Measurements from ENCODE around the gene HADHB.

DNA sequence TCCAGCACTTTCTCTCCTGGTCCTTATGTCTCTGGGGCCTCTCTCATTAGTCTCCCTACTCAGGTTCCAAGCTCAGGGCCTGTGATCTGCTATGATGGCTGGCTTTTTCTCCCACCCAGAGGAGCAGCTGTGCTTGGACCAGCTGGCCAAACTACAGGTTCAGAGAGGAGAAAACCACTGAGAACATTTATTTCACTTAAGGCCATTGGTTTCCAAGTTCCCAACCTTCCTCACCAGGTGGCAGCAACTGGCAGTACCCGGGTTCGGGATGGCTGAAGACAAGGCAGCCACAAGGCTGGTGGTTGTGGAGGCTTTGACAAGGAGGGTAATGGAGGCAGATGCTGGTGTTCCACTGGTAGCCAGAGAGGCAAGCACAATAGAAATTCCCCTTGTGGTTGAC is 71.3 kb downstream of the HADHB start:
- TF ChIP-seq TAF1 (CRISPR knock-in tag; IDR thresholded peaks at IDR 0.05) (no peak), ZNF780A (CRISPR knock-in tag; IDR thresholded peaks at IDR 0.05) (no peak)
- TF ChIP-seq, protein P1, sequence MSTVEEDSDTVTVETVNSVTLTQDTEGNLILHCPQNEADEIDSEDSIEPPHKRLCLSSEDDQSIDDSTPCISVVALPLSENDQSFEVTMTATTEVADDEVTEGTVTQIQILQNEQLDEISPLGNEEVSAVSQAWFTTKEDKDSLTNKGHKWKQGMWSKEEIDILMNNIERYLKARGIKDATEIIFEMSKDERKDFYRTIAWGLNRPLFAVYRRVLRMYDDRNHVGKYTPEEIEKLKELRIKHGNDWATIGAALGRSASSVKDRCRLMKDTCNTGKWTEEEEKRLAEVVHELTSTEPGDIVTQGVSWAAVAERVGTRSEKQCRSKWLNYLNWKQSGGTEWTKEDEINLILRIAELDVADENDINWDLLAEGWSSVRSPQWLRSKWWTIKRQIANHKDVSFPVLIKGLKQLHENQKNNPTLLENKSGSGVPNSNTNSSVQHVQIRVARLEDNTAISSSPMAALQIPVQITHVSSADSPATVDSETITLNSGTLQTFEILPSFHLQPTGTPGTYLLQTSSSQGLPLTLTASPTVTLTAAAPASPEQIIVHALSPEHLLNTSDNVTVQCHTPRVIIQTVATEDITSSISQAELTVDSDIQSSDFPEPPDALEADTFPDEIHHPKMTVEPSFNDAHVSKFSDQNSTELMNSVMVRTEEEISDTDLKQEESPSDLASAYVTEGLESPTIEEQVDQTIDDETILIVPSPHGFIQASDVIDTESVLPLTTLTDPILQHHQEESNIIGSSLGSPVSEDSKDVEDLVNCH (CRISPR knock-in tag; IDR thresholded peaks at IDR 0.05): no peak
